GM18505 (cell line): ENCODE results near the gene SLC12A3.

ENCODE experiments used
- ATAC-seq: cut with Tn5 transposase; IDR thresholded peaks from one replicate; pipeline ENCODE4 v1.9.1; 2021; ENCODE audit not compliant: unreplicated experiment
- POLR2A ChIP-seq: IDR thresholded peaks from 4 replicates; pipeline ENCODE4 v1.6.1; 2011; ENCODE audit warnings: borderline replicate concordance; ENCODE audit not compliant: insufficient read depth, insufficient read length; ENCODE audit errors: extremely low read depth

Gene SLC12A3

GRCh38 chr16:56864960-56865359, at the start of gene SLC12A3:
TSS of gene SLC12A3 (plus strand) at chr16:56865207. CDS start at chr16:56865236, 29 bp downstream.
- ATAC-seq, result no peak
- TF ChIP-seq POLR2A, result no peak

- no peak for ATAC-seq
Observed at GRCh38 chr16:56815721-56816120, 49.3 kb upstream of the SLC12A3 start.

GRCh38 chr16:56817056-56817455, 48.0 kb upstream of the SLC12A3 start:
- no peak for TF ChIP-seq POLR2A
- ATAC-seq, result no peak

More at GRCh38 chr16:56815721-56816120, 49.3 kb upstream of the SLC12A3 start:
- no peak for TF ChIP-seq POLR2A

GRCh38 chr16:56817938-56818337, 47.1 kb upstream of the SLC12A3 start:
- no peak for TF ChIP-seq POLR2A
- ATAC-seq, result no peak

GRCh38 chr16:56823081-56823733, 41.8 kb upstream of the SLC12A3 start:
- no peak for ATAC-seq
- no peak for TF ChIP-seq POLR2A

GRCh38 chr16:56824331-56824730, 40.7 kb upstream of the SLC12A3 start:
- no peak for ATAC-seq
- no peak for TF ChIP-seq POLR2A

GRCh38 chr16:56824804-56825203, 40.2 kb upstream of the SLC12A3 start:
- TF ChIP-seq POLR2A, result no peak
- no peak for ATAC-seq

GRCh38 chr16:56825826-56826225, 39.2 kb upstream of the SLC12A3 start:
- no peak for ATAC-seq
- TF ChIP-seq POLR2A, result no peak

GRCh38 chr16:56828647-56829046, 36.4 kb upstream of the SLC12A3 start:
- ATAC-seq, result no peak
- TF ChIP-seq POLR2A, result no peak

GRCh38 chr16:56830669-56831068, 34.3 kb upstream of the SLC12A3 start:
- no peak for TF ChIP-seq POLR2A
- no peak for ATAC-seq

- ATAC-seq, result no peak
- TF ChIP-seq POLR2A, result no peak
Observed at GRCh38 chr16:56832768-56833167, 32.2 kb upstream of the SLC12A3 start.

- TF ChIP-seq POLR2A, result no peak
- no peak for ATAC-seq
Observed at GRCh38 chr16:56833243-56833970, 31.6 kb upstream of the SLC12A3 start.

GRCh38 chr16:56835320-56835719, 29.7 kb upstream of the SLC12A3 start:
- TF ChIP-seq POLR2A, result no peak
- no peak for ATAC-seq
